Measurements from ENCODE around the gene RARA.

GRCh38 chr17:40402668-40403067, 93.7 kb downstream of the RARA start:
- TF ChIP-seq CTCF (IDR thresholded peaks at IDR 0.05) (no peak), POLR2A (IDR thresholded peaks at IDR 0.05) (no peak)
